Keratinocyte (primary cell): ENCODE measurements around the gene MYADML2. TPM values are rescaled to one million over a fixed set of nuclear protein-coding genes. Genes with fewer than 3 reads are reported as not detected.

Source experiments
- DNase-seq: peaks from one replicate; pipeline ENCODE4 v3.0.0-alpha.2; 2011; ENCODE audit warnings: low read depth, missing footprints, low spot score
- FAIRE-seq: peaks from 2 replicates; lab custom pipeline; 2011; peaks lifted over from hg19 to GRCh38; lab: Jason Lieb, UNC
- H2AFZ ChIP-seq: 2 replicates; pipeline ENCODE4 v1.6.0; 2012; ENCODE audit warnings: low read length, control low read depth, inconsistent platforms; ENCODE audit not compliant: control insufficient read depth
- H3K27ac ChIP-seq: 2 replicates; pipeline ENCODE4 v1.5.1; 2011; ENCODE audit warnings: low read length; ENCODE audit not compliant: control insufficient read depth, insufficient read depth
- H3K27me3 ChIP-seq: 3 replicates; pipeline ENCODE4 v1.6.0; 2011; ENCODE audit warnings: low read length; ENCODE audit not compliant: control insufficient read depth, insufficient read depth; ENCODE audit errors: extremely low read depth
- H3K36me3 ChIP-seq, 2 experiments: 2 replicates in 1 of 2; 3 replicates in 1 of 2; pipeline ENCODE4 v1.5.1; 2011; ENCODE audit warnings: low read length in 2 of 2, mild to moderate bottlenecking in 1 of 2; ENCODE audit not compliant: control insufficient read depth in 2 of 2, insufficient read depth in 2 of 2; ENCODE audit errors: extremely low read depth in 1 of 2
- H3K4me1 ChIP-seq: 3 replicates; pipeline ENCODE4 v1.5.1; 2011; ENCODE audit warnings: low read length; ENCODE audit not compliant: control insufficient read depth, insufficient read depth; ENCODE audit errors: extremely low read depth
- H3K4me2 ChIP-seq: 3 replicates; pipeline ENCODE4 v1.6.0; 2011; ENCODE audit warnings: low read depth, low read length; ENCODE audit not compliant: control insufficient read depth, insufficient read depth; ENCODE audit errors: extremely low read depth
- H3K4me3 ChIP-seq, 3 experiments: fragments of 200-600 bp in 1 of 3; sonication (generic) in 1 of 3; 2 replicates in 2 of 3; 3 replicates in 1 of 3; pipeline ENCODE4 v1.5.1; 2011 to 2016; ENCODE audit warnings: low read length in 3 of 3, mild to moderate bottlenecking in 3 of 3, control low read depth in 2 of 3, inconsistent platforms in 1 of 3, low read depth in 1 of 3, mixed read lengths in 1 of 3, mixed run types in 1 of 3, moderate library complexity in 1 of 3; ENCODE audit not compliant: control insufficient read depth in 2 of 3, insufficient read depth in 2 of 3; ENCODE audit errors: extremely low read depth in 1 of 3
- H3K79me2 ChIP-seq: 2 replicates; pipeline ENCODE4 v1.6.0; 2012; ENCODE audit warnings: low read length; ENCODE audit not compliant: control insufficient read depth, insufficient read depth
- H3K9ac ChIP-seq: 3 replicates; pipeline ENCODE4 v1.6.0; 2011; ENCODE audit warnings: low read length; ENCODE audit not compliant: control insufficient read depth, insufficient read depth; ENCODE audit errors: extremely low read depth
- H3K9me1 ChIP-seq: 3 replicates; pipeline ENCODE4 v1.6.0; 2011; ENCODE audit warnings: low read length; ENCODE audit not compliant: control insufficient read depth, insufficient read depth; ENCODE audit errors: extremely low read depth
- H3K9me3 ChIP-seq: 2 replicates; pipeline ENCODE4 v1.5.1; 2012; ENCODE audit warnings: low read depth, low read length; ENCODE audit not compliant: control insufficient read depth
- H4K20me1 ChIP-seq: 3 replicates; pipeline ENCODE4 v1.6.0; 2011; ENCODE audit warnings: low read length; ENCODE audit not compliant: control insufficient read depth, insufficient read depth; ENCODE audit errors: extremely low read depth
- CTCF ChIP-seq, 3 experiments: IDR thresholded peaks in 1 of 3; conservative IDR thresholded peaks in 1 of 3; optimal IDR thresholded peaks in 1 of 3; 2 replicates in 2 of 3; 3 replicates in 1 of 3; pipeline versions ENCODE3 to v1.5.1; 2011; ENCODE audit warnings: low read length in 3 of 3, mild to moderate bottlenecking in 3 of 3, moderate library complexity in 2 of 3, control low read depth in 1 of 3, inconsistent platforms in 1 of 3; ENCODE audit not compliant: insufficient read depth in 2 of 3; ENCODE audit errors: extremely low read depth in 1 of 3
- EZH2 ChIP-seq: IDR thresholded peaks from one replicate; pipeline ENCODE4 v1.6.1; 2012; ENCODE audit warnings: inconsistent platforms, mild to moderate bottlenecking, low read length, moderate library complexity
- dilution Hi-C: fragments of 300-500 bp; cut with MboI; formaldehyde crosslinking; loops from one replicate; pipeline ENCODE4 v1.7.0; 2020; ENCODE audit warnings: low sequenced_read_pairs; ENCODE audit not compliant: extremely low pct_ligation_motif_present
- polyA plus RNA-seq, 5 experiments: library from polyadenylated mRNA; depleted of rRNA in 3 of 5; stranded (reverse) in 3 of 5; stranded (forward) in 1 of 5; unstranded in 1 of 5; fragments of >200 nt; gene quantifications; 1 replicate in 1 of 5; 2 replicates in 3 of 5; 3 replicates in 1 of 5; pipeline versions ENCODE4 v1.2.1 to v1.2.3, GENCODE V29; 2011 to 2012; ENCODE audit warnings: missing spikeins in 2 of 5, low read depth in 1 of 5, low replicate concordance in 1 of 5

MYADML2 gene
- polyA plus RNA-seq, 1 donor (not counting 4 experiments of a cell fraction or from before 2014, with no cell fraction given), result not detected

- no peak overlapping the region for H3K4me2 ChIP-seq
- H2AFZ ChIP-seq, result no peak overlapping the region
- H3K36me3 ChIP-seq, result peaks cover 15 to 29% of the 10 kb centered on the region in 2 experiments
- H3K4me1 ChIP-seq, result peaks cover 31% of the 10 kb centered on the region
- H3K27ac ChIP-seq, result no peak overlapping the region
- no peaks in the 10 kb centered on the region for H3K27me3 ChIP-seq
- H3K9ac ChIP-seq, result no peak overlapping the region
- DNase-seq (no peak), FAIRE-seq (no peak)
- peaks cover 8% of the 10 kb centered on the region for H4K20me1 ChIP-seq
- peaks cover 21% of the 10 kb centered on the region for H3K79me2 ChIP-seq
- no peaks in the 10 kb centered on the region for H3K9me3 ChIP-seq
- no peak overlapping the region for H3K4me3 ChIP-seq
- no peak for TF ChIP-seq CTCF (optimal IDR thresholded peaks at IDR 0.05 in 1 of 3, IDR thresholded peaks at IDR 0.05 in 1 of 3, conservative IDR thresholded peaks at IDR 0.05 in 1 of 3; ENCODE audit: extremely low read depth in 1 of 3, insufficient read depth in 2 of 3, low read length in 3 of 3)
- TF ChIP-seq EZH2, result no peak
- no peaks in the 10 kb centered on the region for H3K9me1 ChIP-seq
- dilution Hi-C loops, result no loop called here
Measured at GRCh38 chr17:81895400-81895799, 51.6 kb downstream of the MYADML2 start.

GRCh38 chr17:81891303-81891552, 55.8 kb downstream of the MYADML2 start:
- H3K36me3 ChIP-seq, result peaks cover 31 to 32% of the 10 kb centered on the region in 2 experiments
- dilution Hi-C loops, result no loop called here
- H4K20me1 ChIP-seq, result no peaks in the 10 kb centered on the region
- peaks cover 13% of the 10 kb centered on the region for H3K4me1 ChIP-seq
- peak overlapping the region; percentile 92 for H3K9ac ChIP-seq
- H3K79me2 ChIP-seq, result peaks cover 57% of the 10 kb centered on the region
- peak overlapping the region; percentile 81 to 91 (median 88) for H3K4me3 ChIP-seq
- TF ChIP-seq EZH2 (no peak), CTCF (optimal IDR thresholded peaks at IDR 0.05 in 1 of 3, IDR thresholded peaks at IDR 0.05 in 1 of 3, conservative IDR thresholded peaks at IDR 0.05 in 1 of 3; ENCODE audit: extremely low read depth in 1 of 3, insufficient read depth in 2 of 3, low read length in 3 of 3) (no peak)
- H3K4me2 ChIP-seq, result no peak overlapping the region
- peak overlapping the region; percentile 82 for H3K27ac ChIP-seq
- H3K9me3 ChIP-seq, result no peaks in the 10 kb centered on the region
- DNase-seq, result no peak
- H2AFZ ChIP-seq, result no peak overlapping the region
- H3K27me3 ChIP-seq, result no peaks in the 10 kb centered on the region
- H3K9me1 ChIP-seq, result no peaks in the 10 kb centered on the region
- FAIRE-seq, result no peak
